HUES6 (cell line): ENCODE data around the gene TRPC4AP.

Experiments used
- H3K27ac ChIP-seq: 2 replicates; pipeline ENCODE4 v1.7.0; 2013; ENCODE audit warnings: low read depth, mild to moderate bottlenecking, low read length, inconsistent platforms
- H3K27me3 ChIP-seq: 2 replicates; pipeline ENCODE4 v1.6.1; 2013; ENCODE audit warnings: low read length; ENCODE audit not compliant: control insufficient read depth, insufficient read depth
- H3K36me3 ChIP-seq: 2 replicates; pipeline ENCODE4 v1.6.1; 2013; ENCODE audit warnings: low read length; ENCODE audit not compliant: control insufficient read depth, insufficient read depth
- H3K4me1 ChIP-seq: 2 replicates; pipeline ENCODE4 v1.6.1; 2013; ENCODE audit warnings: low read length; ENCODE audit not compliant: control insufficient read depth, insufficient read depth
- H3K4me3 ChIP-seq: 2 replicates; pipeline ENCODE4 v1.5.1; 2013; ENCODE audit warnings: low read depth, low read length
- H3K9ac ChIP-seq: one replicate; pipeline ENCODE4 v1.6.1; 2013; ENCODE audit warnings: mild to moderate bottlenecking, low read length
- H3K9me3 ChIP-seq: 2 replicates; pipeline ENCODE4 v1.6.1; 2013; ENCODE audit warnings: low read depth, low read length; ENCODE audit not compliant: control insufficient read depth, insufficient read depth

Gene TRPC4AP, protein sequence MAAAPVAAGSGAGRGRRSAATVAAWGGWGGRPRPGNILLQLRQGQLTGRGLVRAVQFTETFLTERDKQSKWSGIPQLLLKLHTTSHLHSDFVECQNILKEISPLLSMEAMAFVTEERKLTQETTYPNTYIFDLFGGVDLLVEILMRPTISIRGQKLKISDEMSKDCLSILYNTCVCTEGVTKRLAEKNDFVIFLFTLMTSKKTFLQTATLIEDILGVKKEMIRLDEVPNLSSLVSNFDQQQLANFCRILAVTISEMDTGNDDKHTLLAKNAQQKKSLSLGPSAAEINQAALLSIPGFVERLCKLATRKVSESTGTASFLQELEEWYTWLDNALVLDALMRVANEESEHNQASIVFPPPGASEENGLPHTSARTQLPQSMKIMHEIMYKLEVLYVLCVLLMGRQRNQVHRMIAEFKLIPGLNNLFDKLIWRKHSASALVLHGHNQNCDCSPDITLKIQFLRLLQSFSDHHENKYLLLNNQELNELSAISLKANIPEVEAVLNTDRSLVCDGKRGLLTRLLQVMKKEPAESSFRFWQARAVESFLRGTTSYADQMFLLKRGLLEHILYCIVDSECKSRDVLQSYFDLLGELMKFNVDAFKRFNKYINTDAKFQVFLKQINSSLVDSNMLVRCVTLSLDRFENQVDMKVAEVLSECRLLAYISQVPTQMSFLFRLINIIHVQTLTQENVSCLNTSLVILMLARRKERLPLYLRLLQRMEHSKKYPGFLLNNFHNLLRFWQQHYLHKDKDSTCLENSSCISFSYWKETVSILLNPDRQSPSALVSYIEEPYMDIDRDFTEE

DNA sequence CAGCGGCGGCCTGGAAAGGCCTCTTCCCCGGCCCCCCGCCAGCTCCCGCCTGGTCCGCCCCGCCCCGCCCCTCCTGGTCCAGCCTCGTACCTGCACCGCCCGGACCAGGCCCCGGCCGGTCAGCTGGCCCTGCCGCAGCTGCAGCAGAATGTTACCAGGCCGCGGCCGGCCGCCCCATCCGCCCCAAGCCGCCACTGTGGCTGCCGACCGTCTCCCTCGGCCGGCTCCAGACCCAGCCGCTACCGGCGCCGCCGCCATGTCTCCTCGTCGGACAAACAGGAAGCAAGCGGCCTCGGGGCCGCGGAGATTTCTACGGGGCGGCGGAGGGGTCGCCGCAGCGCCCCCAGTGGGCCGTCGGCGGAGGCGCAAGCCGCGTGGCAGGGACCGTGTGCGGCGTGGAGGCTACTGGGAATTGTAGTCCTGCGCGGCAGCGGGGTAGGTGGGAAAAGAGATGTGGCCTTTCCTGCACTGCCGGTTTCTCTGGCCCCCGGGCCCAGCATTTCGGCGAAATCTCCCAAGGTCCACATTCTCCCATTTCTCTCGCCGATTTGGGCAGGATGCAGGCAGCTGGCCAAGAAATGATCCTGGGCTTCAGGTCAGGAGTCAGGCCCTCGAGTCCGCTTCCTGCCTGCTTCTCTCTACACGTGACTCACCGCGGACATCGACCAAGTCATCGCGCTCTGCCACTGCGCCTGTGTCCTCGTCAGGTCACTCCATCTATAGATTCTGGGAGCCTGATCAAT is at the start of gene TRPC4AP:
TRPC4AP (minus strand) TSS at position 284 of the 743 bp plus-strand sequence; CDS start at position 258, 26 bp downstream.
- Histone ChIP-seq H3K4me3 (peak within 1 kb of the TSS; percentile 93), H3K36me3 (peaks cover 13% of the 10 kb centered on the region; the same call in 1 of the 2 replicates), H3K9me3 (no peaks in the 10 kb centered on the region), H3K9ac (peak within 1 kb of the TSS; percentile 84), H3K27ac (peak within 1 kb of the TSS; percentile 81; the same call in 1 of the 2 replicates), H3K27me3 (no peaks in the 10 kb centered on the region), H3K4me1 (peaks cover 20% of the 10 kb centered on the region)

DNA sequence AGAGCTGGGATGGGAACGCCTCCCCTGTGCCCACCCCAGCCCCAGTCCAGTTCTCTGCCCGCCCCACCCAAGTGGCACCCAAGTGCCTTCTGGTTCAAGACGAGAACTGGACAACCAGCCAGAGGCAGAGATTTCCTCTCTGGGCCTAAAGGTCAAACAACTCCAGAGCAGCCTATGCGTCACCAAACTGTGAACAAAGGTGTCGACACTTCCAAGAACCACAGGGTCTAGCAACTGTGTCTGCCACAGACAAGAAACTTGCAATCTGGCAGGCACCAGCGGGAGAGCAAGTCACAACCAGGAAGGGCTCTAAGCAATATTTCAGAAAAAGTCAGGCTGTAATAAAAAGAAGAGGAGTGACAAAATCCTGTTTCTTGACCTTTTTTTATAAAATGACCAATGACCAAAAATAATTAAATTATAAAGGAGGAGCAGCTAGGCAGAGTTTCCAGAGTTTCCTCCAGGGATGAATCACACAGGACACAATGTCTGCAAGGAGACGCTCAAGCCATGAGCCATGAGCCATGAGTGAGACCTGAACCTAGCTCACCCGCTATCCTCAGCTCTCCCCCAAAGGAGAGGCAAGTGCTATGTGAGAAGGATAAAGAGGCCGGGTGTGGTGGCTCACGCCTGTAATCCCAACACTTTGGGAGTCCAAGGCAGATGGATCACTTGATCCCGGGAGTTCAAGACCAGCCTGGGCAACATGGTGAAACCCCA is 43.4 kb upstream of the TRPC4AP start:
- no peak overlapping the region for H3K4me3 ChIP-seq

DNA sequence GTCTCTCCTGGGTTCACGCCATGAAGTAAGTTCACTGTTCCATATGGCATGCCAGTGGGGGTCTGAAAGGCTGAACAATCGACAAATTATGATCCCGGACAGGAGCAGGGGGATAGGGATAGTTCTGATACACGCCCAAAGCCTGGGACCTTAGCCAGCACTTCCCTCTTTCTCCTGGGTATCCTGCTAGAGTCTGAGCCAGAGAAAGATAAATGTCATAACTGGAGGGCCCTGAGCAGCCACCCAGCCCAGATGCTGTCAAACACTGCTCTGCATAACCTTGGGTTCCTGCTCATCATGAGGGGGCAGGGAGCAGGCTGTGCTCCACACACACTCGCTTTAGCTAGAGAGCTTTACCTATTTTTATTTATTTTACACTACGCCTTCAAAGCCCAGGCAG is 42.3 kb upstream of the TRPC4AP start:
- Histone ChIP-seq H3K4me3 (no peak overlapping the region), H3K4me1 (no peaks in the 10 kb centered on the region), H3K9ac (no peak overlapping the region), H3K9me3 (no peaks in the 10 kb centered on the region), H3K36me3 (peaks cover 69% of the 10 kb centered on the region), H3K27ac (no peak overlapping the region), H3K27me3 (no peaks in the 10 kb centered on the region)

More for the DNA sequence above, 43.4 kb upstream of the TRPC4AP start:
- H3K9ac ChIP-seq, result no peak overlapping the region
- H3K36me3 ChIP-seq, result peaks cover 67% of the 10 kb centered on the region
- H3K27me3 ChIP-seq, result no peaks in the 10 kb centered on the region
- no peaks in the 10 kb centered on the region for H3K9me3 ChIP-seq
- H3K27ac ChIP-seq, result no peak overlapping the region
- H3K4me1 ChIP-seq, result no peaks in the 10 kb centered on the region

DNA sequence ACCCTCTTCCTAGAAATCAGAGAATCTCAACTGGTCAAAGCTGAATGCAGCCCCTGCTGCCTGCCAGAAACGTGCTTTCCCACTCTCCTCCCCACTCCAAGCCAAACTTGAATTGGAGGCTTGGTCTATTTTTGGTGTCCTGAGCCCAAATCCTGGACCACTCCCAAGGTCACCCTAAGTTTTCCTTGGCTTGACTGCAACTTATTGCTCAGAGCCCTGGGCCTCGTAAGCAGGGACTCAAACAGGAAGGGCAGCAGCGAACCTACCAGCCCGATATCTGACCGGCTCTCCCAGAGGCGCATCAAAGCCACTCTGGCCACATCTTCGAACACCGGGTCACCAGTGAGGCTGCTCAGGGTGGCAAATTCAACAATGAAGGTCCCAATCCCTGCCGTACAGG is 41.9 kb upstream of the TRPC4AP start:
- H3K27me3 ChIP-seq, result no peaks in the 10 kb centered on the region
- no peak overlapping the region for H3K9ac ChIP-seq
- no peak overlapping the region for H3K4me3 ChIP-seq
- H3K4me1 ChIP-seq, result no peaks in the 10 kb centered on the region
- H3K27ac ChIP-seq, result no peak overlapping the region
- peaks cover 71% of the 10 kb centered on the region for H3K36me3 ChIP-seq
- no peaks in the 10 kb centered on the region for H3K9me3 ChIP-seq

DNA sequence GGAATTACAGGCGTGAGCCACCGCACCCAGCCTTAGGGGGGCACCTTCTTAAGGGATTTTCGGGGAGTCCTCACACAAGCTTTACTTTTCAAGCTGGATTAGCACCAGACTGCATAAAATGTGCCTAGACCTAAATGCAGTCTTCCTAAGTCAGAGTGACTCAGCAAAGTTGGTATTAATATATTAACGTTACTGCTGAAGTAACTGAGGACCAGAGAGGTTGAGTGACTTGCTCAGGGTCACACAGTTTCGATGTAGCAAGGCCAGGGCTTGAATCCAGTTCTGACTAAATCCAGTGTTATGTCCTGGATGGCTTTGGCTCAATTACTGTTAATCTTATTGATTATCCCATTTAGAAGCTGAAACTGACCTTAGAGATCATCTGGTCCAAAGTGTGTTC is 41.1 kb upstream of the TRPC4AP start:
- no peaks in the 10 kb centered on the region for H3K27me3 ChIP-seq
- H3K9me3 ChIP-seq, result no peaks in the 10 kb centered on the region
- peaks cover 69% of the 10 kb centered on the region for H3K36me3 ChIP-seq
- no peak overlapping the region for H3K9ac ChIP-seq
- no peak overlapping the region for H3K27ac ChIP-seq
- no peak overlapping the region for H3K4me3 ChIP-seq
- no peaks in the 10 kb centered on the region for H3K4me1 ChIP-seq

DNA sequence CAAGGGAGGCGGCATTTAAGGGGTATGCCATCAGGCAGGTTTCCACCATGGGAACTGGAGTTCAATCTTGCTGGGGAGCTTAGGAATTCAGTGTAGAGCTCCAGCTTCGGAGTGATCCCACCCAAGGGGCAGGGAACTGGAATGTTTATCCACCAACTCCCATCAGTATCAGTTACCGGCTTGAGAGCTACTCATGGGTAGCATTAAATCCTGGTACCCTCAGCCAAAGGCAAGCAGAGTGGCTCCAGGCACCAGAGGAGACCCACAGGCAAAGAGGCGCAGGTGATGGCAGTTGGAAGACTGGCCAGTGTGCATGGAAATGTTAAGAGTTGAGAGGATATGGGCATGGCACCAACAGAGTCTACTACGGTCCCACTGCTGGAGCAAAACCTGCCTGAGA is 40.4 kb upstream of the TRPC4AP start:
- Histone ChIP-seq H3K27ac (no peak overlapping the region), H3K4me1 (no peaks in the 10 kb centered on the region), H3K9me3 (no peaks in the 10 kb centered on the region), H3K36me3 (peaks cover 65% of the 10 kb centered on the region), H3K9ac (no peak overlapping the region), H3K27me3 (no peaks in the 10 kb centered on the region), H3K4me3 (no peak overlapping the region)

DNA sequence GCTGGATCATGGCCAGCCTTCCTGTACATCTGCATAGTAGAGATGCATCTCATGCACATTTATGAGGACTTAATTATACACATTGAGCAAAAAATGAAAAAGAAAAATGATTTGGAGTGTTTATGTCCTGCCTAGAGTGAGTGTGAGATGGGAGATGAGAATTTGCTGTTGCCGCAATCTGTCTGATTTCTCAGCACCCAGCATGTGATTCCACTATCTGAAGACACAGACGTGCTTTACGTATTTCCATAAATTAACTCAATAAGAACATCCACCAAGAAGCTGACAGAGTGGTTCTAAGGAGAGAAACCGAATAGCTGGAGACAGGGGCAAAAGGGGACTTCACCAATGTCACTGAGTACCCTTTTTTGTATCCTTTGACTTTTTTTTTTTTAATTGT is 39.3 kb upstream of the TRPC4AP start:
- Histone ChIP-seq H3K36me3 (peaks cover 66% of the 10 kb centered on the region), H3K4me1 (no peaks in the 10 kb centered on the region)

GRCh38 chr20:35129647-35130069 is 37.1 kb upstream of the TRPC4AP start:
- H3K9me3 ChIP-seq, result no peaks in the 10 kb centered on the region
- H3K27me3 ChIP-seq, result no peaks in the 10 kb centered on the region
- H3K9ac ChIP-seq, result no peak overlapping the region
- H3K4me3 ChIP-seq, result no peak overlapping the region
- H3K36me3 ChIP-seq, result peaks cover 63% of the 10 kb centered on the region
- no peak overlapping the region for H3K27ac ChIP-seq
- H3K4me1 ChIP-seq, result no peaks in the 10 kb centered on the region

More for the DNA sequence above, 39.3 kb upstream of the TRPC4AP start:
- no peak overlapping the region for H3K9ac ChIP-seq
- H3K9me3 ChIP-seq, result no peaks in the 10 kb centered on the region
- no peak overlapping the region for H3K27ac ChIP-seq
- H3K27me3 ChIP-seq, result no peaks in the 10 kb centered on the region
- no peak overlapping the region for H3K4me3 ChIP-seq

- H3K27me3 ChIP-seq, result no peaks in the 10 kb centered on the region
- no peak overlapping the region for H3K9ac ChIP-seq
- H3K4me1 ChIP-seq, result no peaks in the 10 kb centered on the region
- no peak overlapping the region for H3K27ac ChIP-seq
- no peak overlapping the region for H3K4me3 ChIP-seq
- no peaks in the 10 kb centered on the region for H3K9me3 ChIP-seq
- H3K36me3 ChIP-seq, result peaks cover 63% of the 10 kb centered on the region
These were observed 33.1 kb upstream of the TRPC4AP start for GRCh38 chr20:35125753-35126152.

- H3K4me1 ChIP-seq, result no peaks in the 10 kb centered on the region
- H3K36me3 ChIP-seq, result peaks cover 73% of the 10 kb centered on the region
- H3K27me3 ChIP-seq, result no peaks in the 10 kb centered on the region
- no peak overlapping the region for H3K27ac ChIP-seq
- H3K9ac ChIP-seq, result no peak overlapping the region
- H3K4me3 ChIP-seq, result no peak overlapping the region
- no peaks in the 10 kb centered on the region for H3K9me3 ChIP-seq
These were observed 30.3 kb upstream of the TRPC4AP start for GRCh38 chr20:35122756-35123405.
